ENCODE results near the gene POLD1. TPM values are rescaled to one million over a fixed set of nuclear protein-coding genes. Genes with fewer than 3 reads are reported as not detected.

The POLD1 gene
- total and polyA plus RNA-seq, 2 of the 13 experiments (the other 11 are each of a cell fraction or from before 2014, with no cell fraction given): 17.4 to 54.0 TPM

DNA sequence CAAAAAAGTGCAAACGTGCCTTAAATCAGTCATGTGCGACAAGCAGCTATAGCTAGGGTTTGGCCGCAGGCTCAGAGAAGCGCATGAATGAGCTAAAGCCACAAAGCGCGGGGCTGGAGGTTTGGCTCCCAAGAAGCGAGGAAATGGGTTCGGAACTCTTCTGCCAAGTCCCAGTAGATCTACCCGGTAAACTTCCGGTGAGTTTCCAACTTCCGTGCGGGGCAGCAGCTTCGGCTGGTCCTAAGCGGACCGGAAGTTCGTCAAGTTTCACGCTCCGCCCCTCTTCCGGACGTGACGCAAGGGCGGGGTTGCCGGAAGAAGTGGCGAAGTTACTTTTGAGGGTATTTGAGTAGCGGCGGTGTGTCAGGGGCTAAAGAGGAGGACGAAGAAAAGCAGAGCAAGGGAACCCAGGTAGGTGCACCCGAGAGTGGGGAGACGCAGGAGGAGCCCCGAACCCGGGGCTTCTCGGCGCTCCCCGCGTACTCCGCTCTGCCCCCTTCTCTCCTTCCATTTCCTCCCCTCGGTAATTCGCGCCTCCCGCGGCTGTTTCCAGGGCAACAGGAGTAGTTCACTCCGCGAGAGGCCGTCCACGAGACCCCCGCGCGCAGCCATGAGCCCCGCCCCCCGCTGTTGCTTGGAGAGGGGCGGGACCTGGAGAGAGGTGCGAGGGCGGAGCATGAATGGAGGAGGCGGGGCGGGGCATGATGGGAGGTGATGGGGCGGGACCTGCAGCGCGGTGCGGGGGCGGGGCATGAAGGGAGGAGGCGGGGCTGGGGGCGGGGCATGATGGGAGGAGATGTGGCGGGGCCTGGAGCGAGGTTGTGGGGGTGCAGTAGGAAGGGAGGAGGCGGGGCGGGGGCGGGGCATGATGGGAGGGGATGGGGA is 7.7 kb upstream of the POLD1 start, which contains the start of gene NR1H2 (continued):
- TF ChIP-seq, protein P1, sequence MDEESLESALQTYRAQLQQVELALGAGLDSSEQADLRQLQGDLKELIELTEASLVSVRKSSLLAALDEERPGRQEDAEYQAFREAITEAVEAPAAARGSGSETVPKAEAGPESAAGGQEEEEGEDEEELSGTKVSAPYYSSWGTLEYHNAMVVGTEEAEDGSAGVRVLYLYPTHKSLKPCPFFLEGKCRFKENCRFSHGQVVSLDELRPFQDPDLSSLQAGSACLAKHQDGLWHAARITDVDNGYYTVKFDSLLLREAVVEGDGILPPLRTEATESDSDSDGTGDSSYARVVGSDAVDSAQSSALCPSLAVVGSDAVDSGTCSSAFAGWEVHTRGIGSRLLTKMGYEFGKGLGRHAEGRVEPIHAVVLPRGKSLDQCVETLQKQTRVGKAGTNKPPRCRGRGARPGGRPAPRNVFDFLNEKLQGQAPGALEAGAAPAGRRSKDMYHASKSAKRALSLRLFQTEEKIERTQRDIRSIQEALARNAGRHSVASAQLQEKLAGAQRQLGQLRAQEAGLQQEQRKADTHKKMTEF (CRISPR knock-in tag; IDR thresholded peaks at IDR 0.05): peak; percentile 83
- TF ChIP-seq, protein P2, sequence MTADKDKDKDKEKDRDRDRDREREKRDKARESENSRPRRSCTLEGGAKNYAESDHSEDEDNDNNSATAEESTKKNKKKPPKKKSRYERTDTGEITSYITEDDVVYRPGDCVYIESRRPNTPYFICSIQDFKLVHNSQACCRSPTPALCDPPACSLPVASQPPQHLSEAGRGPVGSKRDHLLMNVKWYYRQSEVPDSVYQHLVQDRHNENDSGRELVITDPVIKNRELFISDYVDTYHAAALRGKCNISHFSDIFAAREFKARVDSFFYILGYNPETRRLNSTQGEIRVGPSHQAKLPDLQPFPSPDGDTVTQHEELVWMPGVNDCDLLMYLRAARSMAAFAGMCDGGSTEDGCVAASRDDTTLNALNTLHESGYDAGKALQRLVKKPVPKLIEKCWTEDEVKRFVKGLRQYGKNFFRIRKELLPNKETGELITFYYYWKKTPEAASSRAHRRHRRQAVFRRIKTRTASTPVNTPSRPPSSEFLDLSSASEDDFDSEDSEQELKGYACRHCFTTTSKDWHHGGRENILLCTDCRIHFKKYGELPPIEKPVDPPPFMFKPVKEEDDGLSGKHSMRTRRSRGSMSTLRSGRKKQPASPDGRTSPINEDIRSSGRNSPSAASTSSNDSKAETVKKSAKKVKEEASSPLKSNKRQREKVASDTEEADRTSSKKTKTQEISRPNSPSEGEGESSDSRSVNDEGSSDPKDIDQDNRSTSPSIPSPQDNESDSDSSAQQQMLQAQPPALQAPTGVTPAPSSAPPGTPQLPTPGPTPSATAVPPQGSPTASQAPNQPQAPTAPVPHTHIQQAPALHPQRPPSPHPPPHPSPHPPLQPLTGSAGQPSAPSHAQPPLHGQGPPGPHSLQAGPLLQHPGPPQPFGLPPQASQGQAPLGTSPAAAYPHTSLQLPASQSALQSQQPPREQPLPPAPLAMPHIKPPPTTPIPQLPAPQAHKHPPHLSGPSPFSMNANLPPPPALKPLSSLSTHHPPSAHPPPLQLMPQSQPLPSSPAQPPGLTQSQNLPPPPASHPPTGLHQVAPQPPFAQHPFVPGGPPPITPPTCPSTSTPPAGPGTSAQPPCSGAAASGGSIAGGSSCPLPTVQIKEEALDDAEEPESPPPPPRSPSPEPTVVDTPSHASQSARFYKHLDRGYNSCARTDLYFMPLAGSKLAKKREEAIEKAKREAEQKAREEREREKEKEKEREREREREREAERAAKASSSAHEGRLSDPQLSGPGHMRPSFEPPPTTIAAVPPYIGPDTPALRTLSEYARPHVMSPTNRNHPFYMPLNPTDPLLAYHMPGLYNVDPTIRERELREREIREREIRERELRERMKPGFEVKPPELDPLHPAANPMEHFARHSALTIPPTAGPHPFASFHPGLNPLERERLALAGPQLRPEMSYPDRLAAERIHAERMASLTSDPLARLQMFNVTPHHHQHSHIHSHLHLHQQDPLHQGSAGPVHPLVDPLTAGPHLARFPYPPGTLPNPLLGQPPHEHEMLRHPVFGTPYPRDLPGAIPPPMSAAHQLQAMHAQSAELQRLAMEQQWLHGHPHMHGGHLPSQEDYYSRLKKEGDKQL (CRISPR knock-in tag; IDR thresholded peaks at IDR 0.05; ENCODE audit: low read depth): 0 out of 2 replicates have a peak, but pooled peaks have one; percentile 13
- TF ChIP-seq NR2F6 (IDR thresholded peaks at IDR 0.05) (no peak), NR2F6 (CRISPR knock-in tag; IDR thresholded peaks at IDR 0.05) (peak; percentile 30; the same call in 1 of the 2 replicates), ELK4 (CRISPR knock-in tag; IDR thresholded peaks at IDR 0.05; ENCODE audit: borderline replicate concordance) (peak; percentile 81; the same call in 1 of the 2 replicates), ZNF883 (CRISPR knock-in tag; IDR thresholded peaks at IDR 0.05; ENCODE audit: not compliant biosample characterization) (peak; percentile 52), ZNF660 (CRISPR knock-in tag; IDR thresholded peaks at IDR 0.05; ENCODE audit: borderline replicate concordance, low read depth) (no peak), RBFOX2 (IDR thresholded peaks at IDR 0.05; ENCODE audit: low read depth, low read length) (peak; percentile 82), EZH2 (conservative IDR thresholded peaks at IDR 0.05; ENCODE audit: low read depth, low read length) (no peak), PHF5A (CRISPR knock-in tag; IDR thresholded peaks at IDR 0.05; ENCODE audit: low read depth, unreplicated experiment) (peak; percentile 63), CHD2 (IDR thresholded peaks at IDR 0.05; ENCODE audit: low read depth, low read length) (peak; percentile 59; the same call in 1 of the 2 replicates), RORA (CRISPR knock-in tag; IDR thresholded peaks at IDR 0.05) (no peak), MTA3 (CRISPR knock-in tag; IDR thresholded peaks at IDR 0.05) (no peak), KMT2A (CRISPR knock-in tag; IDR thresholded peaks at IDR 0.05) (peak; percentile 49; the same call in 1 of the 2 replicates)
- TF ChIP-seq, protein P3, sequence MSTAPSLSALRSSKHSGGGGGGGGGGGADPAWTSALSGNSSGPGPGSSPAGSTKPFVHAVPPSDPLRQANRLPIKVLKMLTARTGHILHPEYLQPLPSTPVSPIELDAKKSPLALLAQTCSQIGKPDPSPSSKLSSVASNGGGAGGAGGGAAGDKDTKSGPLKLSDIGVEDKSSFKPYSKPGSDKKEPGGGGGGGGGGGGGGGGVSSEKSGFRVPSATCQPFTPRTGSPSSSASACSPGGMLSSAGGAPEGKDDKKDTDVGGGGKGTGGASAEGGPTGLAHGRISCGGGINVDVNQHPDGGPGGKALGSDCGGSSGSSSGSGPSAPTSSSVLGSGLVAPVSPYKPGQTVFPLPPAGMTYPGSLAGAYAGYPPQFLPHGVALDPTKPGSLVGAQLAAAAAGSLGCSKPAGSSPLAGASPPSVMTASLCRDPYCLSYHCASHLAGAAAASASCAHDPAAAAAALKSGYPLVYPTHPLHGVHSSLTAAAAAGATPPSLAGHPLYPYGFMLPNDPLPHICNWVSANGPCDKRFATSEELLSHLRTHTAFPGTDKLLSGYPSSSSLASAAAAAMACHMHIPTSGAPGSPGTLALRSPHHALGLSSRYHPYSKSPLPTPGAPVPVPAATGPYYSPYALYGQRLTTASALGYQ (CRISPR knock-in tag; IDR thresholded peaks at IDR 0.05): no peak
- TF ChIP-seq, protein P4, sequence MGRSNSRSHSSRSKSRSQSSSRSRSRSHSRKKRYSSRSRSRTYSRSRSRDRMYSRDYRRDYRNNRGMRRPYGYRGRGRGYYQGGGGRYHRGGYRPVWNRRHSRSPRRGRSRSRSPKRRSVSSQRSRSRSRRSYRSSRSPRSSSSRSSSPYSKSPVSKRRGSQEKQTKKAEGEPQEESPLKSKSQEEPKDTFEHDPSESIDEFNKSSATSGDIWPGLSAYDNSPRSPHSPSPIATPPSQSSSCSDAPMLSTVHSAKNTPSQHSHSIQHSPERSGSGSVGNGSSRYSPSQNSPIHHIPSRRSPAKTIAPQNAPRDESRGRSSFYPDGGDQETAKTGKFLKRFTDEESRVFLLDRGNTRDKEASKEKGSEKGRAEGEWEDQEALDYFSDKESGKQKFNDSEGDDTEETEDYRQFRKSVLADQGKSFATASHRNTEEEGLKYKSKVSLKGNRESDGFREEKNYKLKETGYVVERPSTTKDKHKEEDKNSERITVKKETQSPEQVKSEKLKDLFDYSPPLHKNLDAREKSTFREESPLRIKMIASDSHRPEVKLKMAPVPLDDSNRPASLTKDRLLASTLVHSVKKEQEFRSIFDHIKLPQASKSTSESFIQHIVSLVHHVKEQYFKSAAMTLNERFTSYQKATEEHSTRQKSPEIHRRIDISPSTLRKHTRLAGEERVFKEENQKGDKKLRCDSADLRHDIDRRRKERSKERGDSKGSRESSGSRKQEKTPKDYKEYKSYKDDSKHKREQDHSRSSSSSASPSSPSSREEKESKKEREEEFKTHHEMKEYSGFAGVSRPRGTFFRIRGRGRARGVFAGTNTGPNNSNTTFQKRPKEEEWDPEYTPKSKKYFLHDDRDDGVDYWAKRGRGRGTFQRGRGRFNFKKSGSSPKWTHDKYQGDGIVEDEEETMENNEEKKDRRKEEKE (IDR thresholded peaks at IDR 0.05): no peak

All from HepG2 (cell line).